Lung (tissue), 12 donors: ENCODE measurements around the gene ITPKB. TPM values are rescaled to one million over a fixed set of nuclear protein-coding genes. Genes with fewer than 3 reads are reported as not detected.
A peak's percentile ranks its signal among the peaks of the same experiment; 100 is the strongest.

Source experiments
- ATAC-seq: fragments of 200-7000 bp; cut with Tn5 transposase; one replicate; pipeline ENCODE4 v1.9.1; 2020; ENCODE audit warnings: moderate number of reproducible peaks; ENCODE audit not compliant: insufficient read depth, low FRiP score
- DNase-seq, 3 donors: peaks; one replicate each; pipeline ENCODE4 v3.0.0-alpha.2; 2013 to 2017
- H3K27ac ChIP-seq, 2 donors: one replicate each; pipeline ENCODE4 v1.5.1; 2013; ENCODE audit warnings: mild to moderate bottlenecking in 2 of 2, moderate library complexity in 2 of 2, control low read depth in 1 of 2, inconsistent platforms in 1 of 2, low read depth in 1 of 2, low read length in 1 of 2
- H3K27me3 ChIP-seq, 3 donors: one replicate each; pipeline ENCODE4 v1.5.1; 2013; ENCODE audit warnings: low read length in 2 of 3; ENCODE audit not compliant: control insufficient read depth in 3 of 3, insufficient read depth in 3 of 3
- H3K36me3 ChIP-seq, 4 donors: one replicate each; pipeline ENCODE4 v1.5.1; 2013; ENCODE audit warnings: low read length in 4 of 4, mild to moderate bottlenecking in 1 of 4, moderate library complexity in 1 of 4; ENCODE audit not compliant: control insufficient read depth in 4 of 4, insufficient read depth in 4 of 4
- H3K4me1 ChIP-seq, 5 donors: one replicate each; pipeline ENCODE4 v1.5.1; 2013; ENCODE audit warnings: low read length in 5 of 5, mild to moderate bottlenecking in 2 of 5, moderate library complexity in 1 of 5; ENCODE audit not compliant: control insufficient read depth in 5 of 5, insufficient read depth in 5 of 5
- H3K4me3 ChIP-seq: one replicate; pipeline ENCODE4 v1.5.1; 2013; ENCODE audit warnings: mild to moderate bottlenecking, control low read depth, moderate library complexity
- H3K9ac ChIP-seq, 2 donors: one replicate each; pipeline ENCODE4 v1.5.1; 2013; ENCODE audit warnings: low read length in 2 of 2, control low read depth in 1 of 2; ENCODE audit not compliant: insufficient read depth in 1 of 2
- H3K9me3 ChIP-seq, 4 donors: one replicate each; pipeline ENCODE4 v1.5.1; 2013; ENCODE audit warnings: low read length in 3 of 4, mild to moderate bottlenecking in 1 of 4, moderate library complexity in 1 of 4; ENCODE audit not compliant: control insufficient read depth in 4 of 4, insufficient read depth in 3 of 4
- WGBS, 2 donors: extraction: QIAGEN DNeasy Blood & Tissue Kit; methylation state at CpG; one replicate each; pipeline ENCODE4 v1.1.7; 2013; 5-methylcytosine and 5-hydroxymethylcytosine counted together
- polyA plus RNA-seq, 2 donors: library from polyadenylated mRNA; stranded (reverse); fragments of 200-250 nt; gene quantifications; one replicate each; pipeline ENCODE4 v1.2.1, GENCODE V29; 2013
- total RNA-seq, 2 donors: library from RNA; depleted of rRNA in 1 of 2; stranded (reverse); fragments of >200 nt in 1 of 2; gene quantifications; one replicate each; pipeline ENCODE4 v1.2.1, GENCODE V29; 2014 to 2021
- TF ChIP-seq, protein P1 (sequence below): IDR thresholded peaks from 2 replicates; pipeline ENCODE4 v1.5.1; 2012; ENCODE audit warnings: mild to moderate bottlenecking; ENCODE audit errors: control extremely low read depth, extremely low read depth
- donor health status: control.
- donor health status: control.
- donor health status: Bipolar disorder and iron deficiency.
- donor health status: healthy.
- donor health status: DM: yes; HTN: yes; CAD: no.

ITPKB gene
- total and polyA plus RNA-seq, 4 donors = 9.9 to 46.6 (median 28.1) TPM

DNA sequence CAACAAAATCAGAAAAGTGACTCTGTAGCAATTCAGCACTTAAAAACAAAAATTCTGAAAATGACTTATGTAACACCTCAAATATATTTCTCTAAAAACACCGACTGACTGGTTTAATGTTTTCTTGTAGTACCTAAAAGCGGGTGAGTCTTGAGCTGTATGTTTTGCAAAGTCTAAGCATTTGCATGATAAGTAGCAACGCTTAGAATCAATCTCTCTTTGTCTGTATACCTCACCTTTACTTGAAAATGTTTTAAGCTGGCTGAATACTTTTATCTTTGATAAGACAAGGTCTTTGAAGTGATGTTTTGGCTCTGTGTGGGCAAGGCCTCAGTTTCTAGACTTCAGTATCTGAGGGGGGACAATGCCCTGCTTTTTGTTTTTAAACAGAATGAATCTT, 8.2 kb downstream of the ITPKB start:
- Histone ChIP-seq H3K4me3 (no peak overlapping the region), H3K27me3 (no peaks in the 10 kb centered on the region), H3K9ac (no peak overlapping the region), H3K27ac (no peak overlapping the region), H3K36me3 (peaks cover 0 to 19% (median 13%) of the 10 kb centered on the region in 4 donors), H3K4me1 (peaks cover 5 to 24% (median 18%) of the 10 kb centered on the region in 5 donors), H3K9me3 (peaks cover 0 to 2% (median 0%) of the 10 kb centered on the region in 4 donors)
- TF ChIP-seq, protein P1, sequence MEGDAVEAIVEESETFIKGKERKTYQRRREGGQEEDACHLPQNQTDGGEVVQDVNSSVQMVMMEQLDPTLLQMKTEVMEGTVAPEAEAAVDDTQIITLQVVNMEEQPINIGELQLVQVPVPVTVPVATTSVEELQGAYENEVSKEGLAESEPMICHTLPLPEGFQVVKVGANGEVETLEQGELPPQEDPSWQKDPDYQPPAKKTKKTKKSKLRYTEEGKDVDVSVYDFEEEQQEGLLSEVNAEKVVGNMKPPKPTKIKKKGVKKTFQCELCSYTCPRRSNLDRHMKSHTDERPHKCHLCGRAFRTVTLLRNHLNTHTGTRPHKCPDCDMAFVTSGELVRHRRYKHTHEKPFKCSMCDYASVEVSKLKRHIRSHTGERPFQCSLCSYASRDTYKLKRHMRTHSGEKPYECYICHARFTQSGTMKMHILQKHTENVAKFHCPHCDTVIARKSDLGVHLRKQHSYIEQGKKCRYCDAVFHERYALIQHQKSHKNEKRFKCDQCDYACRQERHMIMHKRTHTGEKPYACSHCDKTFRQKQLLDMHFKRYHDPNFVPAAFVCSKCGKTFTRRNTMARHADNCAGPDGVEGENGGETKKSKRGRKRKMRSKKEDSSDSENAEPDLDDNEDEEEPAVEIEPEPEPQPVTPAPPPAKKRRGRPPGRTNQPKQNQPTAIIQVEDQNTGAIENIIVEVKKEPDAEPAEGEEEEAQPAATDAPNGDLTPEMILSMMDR = no peak
- ATAC-seq (no peak), DNase-seq (no peak)
- WGBS, 2 donors = 60 to 77% methylated on average over 3 of the region's 3 CpGs

DNA sequence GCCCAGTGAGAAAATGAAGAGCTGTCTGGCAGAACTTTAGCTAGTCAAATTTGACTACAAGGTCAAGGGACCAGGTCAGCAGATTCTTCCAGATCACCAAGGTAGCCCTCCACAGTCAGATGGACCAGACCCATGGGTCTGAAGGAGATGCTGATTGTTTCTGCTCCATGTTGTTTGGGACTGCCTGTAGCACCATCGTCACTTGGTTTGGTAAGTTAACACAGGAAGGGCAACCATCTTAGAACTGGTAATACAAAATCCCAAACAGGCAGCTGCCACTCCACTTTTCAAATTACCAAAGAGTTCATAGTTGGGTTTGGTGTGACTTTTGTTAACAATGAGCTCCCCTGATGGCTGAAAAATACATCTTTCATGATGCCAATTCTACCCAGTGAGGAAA, 9.0 kb downstream of the ITPKB start:
- DNase-seq (no peak), ATAC-seq (no peak)
- TF ChIP-seq, protein P1 = no peak
- peaks cover 0 to 14% (median 10%) of the 10 kb centered on the region in 4 donors for H3K36me3 ChIP-seq
- 83 to 95% methylated on average over 1 of the region's 1 CpG for WGBS, 2 donors
- no peaks in the 10 kb centered on the region for H3K27me3 ChIP-seq
- H3K9me3 ChIP-seq = peaks cover 0 to 2% (median 0%) of the 10 kb centered on the region in 4 donors
- H3K4me3 ChIP-seq = no peak overlapping the region
- H3K9ac ChIP-seq = no peak overlapping the region
- H3K4me1 ChIP-seq = peaks cover 5 to 25% (median 18%) of the 10 kb centered on the region in 5 donors
- H3K27ac ChIP-seq = peak overlapping the region in 1 of 2 donors; percentile 39

DNA sequence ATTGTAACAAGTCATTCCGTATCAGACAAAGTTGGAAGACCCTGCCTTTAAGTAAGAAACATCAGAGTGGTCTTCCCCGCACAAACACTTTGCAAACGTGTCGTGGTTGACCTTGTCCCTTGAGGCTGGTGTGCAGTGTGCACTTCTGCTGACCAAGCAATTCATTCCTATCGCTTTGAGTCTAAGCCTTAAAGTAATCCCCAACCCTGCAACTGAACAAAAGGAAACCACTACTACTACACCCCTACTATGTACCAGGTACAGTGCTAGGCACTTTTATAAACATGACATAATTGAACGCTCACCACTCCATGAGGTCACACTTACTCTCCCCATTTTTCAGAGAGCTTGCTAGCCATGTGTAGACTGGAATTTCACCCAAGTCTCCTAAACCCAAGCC, 10.6 kb downstream of the ITPKB start:
- no peaks in the 10 kb centered on the region for H3K27me3 ChIP-seq
- TF ChIP-seq, protein P1 = no peak
- peaks cover 5 to 36% (median 20%) of the 10 kb centered on the region in 5 donors for H3K4me1 ChIP-seq
- DNase-seq (no peak), ATAC-seq (no peak)
- 84 to 86% methylated on average over 6 of the region's 6 CpGs for WGBS, 2 donors
- no peak overlapping the region for H3K27ac ChIP-seq
- no peak overlapping the region for H3K4me3 ChIP-seq
- peaks cover 0 to 10% (median 4%) of the 10 kb centered on the region in 4 donors for H3K36me3 ChIP-seq
- H3K9me3 ChIP-seq = peaks cover 0 to 2% (median 0%) of the 10 kb centered on the region in 4 donors
- no peak overlapping the region for H3K9ac ChIP-seq

DNA sequence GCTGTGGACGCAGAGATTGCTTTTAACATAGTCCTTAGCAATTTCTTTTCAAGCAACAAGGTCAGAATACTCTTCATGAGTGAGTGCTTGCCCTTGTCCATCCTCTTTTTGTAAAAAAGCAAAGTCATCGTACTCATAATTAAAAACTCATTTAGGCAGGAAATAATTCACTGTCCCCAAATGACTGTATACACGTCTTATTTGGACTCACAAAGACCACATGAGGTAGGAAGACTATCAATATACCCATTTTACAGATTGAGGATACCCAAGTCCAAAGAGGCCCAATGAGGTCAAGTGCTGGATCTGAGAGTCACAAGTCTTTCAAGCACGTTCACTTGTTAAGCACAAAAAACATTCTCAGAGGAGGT, 13.2 kb downstream of the ITPKB start:
- Histone ChIP-seq H3K9me3 (no peaks in the 10 kb centered on the region), H3K4me1 (peaks cover 0 to 26% (median 19%) of the 10 kb centered on the region in 5 donors), H3K27ac (no peak overlapping the region), H3K4me3 (no peak overlapping the region), H3K9ac (no peak overlapping the region), H3K27me3 (no peaks in the 10 kb centered on the region), H3K36me3 (peaks cover 0 to 10% (median 3%) of the 10 kb centered on the region in 4 donors)
- 71% methylated on average over 4 of the region's 4 CpGs for WGBS, 2 donors
- TF ChIP-seq, protein P1 = no peak
- ATAC-seq (no peak), DNase-seq (no peak)
